GM10266 (cell line): ENCODE data around the gene FNDC3B.
"Not testable (repeated sequence)": the region's sequence is repeated elsewhere in the genome, so short reads cannot be mapped to it uniquely, and the experiment has no call there.

Source experiments
- DNase-seq: peaks from one replicate; pipeline ENCODE4 v3.0.0; 2012; ENCODE audit errors: extremely low spot score
- CTCF ChIP-seq: IDR thresholded peaks from 2 replicates; pipeline ENCODE4 v1.5.1; 2012; ENCODE audit warnings: mild to moderate bottlenecking, low read depth; ENCODE audit not compliant: control insufficient read depth, insufficient read depth; ENCODE audit errors: missing control alignments

FNDC3B gene

DNA sequence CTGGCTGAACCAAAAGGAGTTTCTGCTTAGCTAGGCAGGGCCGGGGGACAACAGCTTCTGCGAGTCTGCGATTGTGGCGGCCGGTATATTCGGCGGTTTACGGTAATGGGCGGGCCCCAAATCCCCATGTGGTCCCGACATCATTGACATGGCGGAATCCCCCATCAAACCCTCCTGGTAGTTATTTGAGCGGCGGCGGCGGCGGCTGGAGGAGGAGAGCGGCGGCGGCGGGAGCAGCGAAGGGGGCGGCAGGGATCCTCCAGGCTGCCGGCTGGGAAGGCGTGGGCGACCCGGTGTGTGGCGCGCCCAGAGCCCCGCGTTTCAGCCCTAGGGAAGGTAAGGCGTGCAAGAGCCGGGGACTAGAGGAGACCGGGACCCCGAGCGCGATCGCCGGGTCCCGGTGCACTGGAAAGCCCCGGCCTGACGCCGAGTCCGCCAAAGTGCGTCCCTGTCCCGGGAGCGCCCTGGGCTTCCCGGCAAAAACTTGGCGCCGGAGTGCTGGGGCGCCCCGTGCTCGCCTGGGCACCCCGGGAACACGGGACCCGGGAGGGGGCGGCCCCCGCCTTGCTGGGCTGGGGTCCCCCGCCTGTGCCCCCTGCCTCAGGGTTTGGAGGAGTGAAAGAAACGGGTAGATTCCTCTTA, at the start of gene FNDC3B:
FNDC3B (plus strand) TSS at position 143 of the 642 bp plus-strand sequence. CDS start 72,902 bp downstream, outside the sequence.
- TF ChIP-seq CTCF: no peak
- DNase-seq: peak; percentile 96

DNA sequence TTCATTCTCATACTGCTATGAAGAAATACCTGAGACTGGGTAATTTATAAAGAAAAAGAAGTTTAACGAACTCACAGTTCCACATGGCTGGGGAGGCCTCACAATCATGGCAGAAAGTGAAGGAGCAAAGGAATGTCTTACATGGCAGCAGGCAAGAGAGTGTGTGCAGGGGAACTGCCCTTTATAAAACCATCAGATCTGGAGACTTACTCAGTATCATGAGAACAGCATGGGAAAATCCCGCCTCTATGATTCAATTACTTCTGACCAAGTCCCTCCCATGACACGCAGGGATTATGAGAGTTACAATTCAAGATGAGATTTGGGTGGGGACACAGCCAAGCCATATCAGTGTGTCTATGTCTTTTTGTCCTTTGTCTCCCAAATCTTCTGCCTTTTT, 49.1 kb upstream of the FNDC3B start:
- not testable (repeated sequence) for DNase-seq

DNA sequence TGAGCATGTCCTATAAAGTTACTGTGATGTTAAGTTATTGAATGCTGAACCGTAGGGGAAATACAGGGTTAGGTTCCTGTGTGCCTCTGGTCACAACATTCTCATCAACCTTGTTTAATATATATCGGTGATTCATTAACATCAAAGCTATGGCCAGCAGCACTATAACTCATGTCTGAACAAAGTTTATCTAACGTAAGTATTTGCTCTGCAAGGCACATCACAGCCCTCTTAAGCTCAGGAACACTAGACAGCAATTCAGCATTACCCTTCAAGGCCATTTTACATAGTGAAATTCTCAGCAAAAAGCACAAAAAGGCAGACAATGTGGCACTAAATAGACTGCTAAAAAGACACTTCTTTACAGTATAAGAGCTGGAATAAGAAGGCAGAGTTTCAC, 48.2 kb upstream of the FNDC3B start:
- TF ChIP-seq CTCF: no peak
- DNase-seq: no peak

GRCh38 chr3:171994646-171995428, 44.5 kb upstream of the FNDC3B start:
- TF ChIP-seq CTCF: no peak
- DNase-seq: no peak

DNA sequence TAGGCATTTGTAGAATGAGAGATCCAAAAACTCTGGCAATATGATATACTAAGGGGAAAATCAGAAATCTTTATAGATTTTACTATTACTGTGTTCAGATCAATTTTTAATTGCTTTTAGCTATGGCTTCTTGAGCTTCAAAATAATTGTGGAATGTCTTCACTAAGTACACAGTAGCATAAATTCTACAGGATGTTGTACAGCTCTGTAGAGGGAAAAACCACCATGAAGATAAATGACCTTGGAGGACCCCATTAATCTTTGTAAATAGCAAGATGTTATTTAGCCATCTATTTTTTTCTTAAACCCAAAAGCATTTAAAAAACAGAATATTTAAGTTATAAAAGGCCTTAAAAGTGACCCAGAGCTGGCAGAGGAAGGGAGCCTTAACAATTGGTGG, 43.9 kb upstream of the FNDC3B start:
- no peak for TF ChIP-seq CTCF

GRCh38 chr3:171996178-171996817, 43.1 kb upstream of the FNDC3B start:
- no peak for DNase-seq
- no peak for TF ChIP-seq CTCF

More for the DNA sequence above, 43.9 kb upstream of the FNDC3B start:
- DNase-seq: no peak

DNA sequence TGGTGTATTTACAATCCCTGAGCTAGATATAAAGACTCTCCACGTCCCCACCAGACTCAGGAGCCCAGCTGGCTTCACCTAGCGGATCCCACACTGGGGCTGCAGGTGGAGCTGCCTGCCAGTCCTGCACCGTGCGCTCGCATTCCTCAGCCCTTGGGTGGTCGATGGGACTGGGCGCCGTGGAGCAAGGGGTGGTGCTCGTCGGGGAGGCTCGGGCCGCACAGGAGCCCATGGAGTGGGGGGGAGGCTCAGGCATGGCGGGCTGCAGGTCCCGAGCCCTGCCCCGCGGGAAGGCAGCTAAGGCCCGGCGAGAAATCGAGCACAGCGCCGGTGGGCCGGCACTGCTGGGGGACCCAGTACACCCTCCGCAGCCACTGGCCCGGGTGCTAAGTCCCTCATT, 40.6 kb upstream of the FNDC3B start:
- not testable (repeated sequence) for DNase-seq

DNA sequence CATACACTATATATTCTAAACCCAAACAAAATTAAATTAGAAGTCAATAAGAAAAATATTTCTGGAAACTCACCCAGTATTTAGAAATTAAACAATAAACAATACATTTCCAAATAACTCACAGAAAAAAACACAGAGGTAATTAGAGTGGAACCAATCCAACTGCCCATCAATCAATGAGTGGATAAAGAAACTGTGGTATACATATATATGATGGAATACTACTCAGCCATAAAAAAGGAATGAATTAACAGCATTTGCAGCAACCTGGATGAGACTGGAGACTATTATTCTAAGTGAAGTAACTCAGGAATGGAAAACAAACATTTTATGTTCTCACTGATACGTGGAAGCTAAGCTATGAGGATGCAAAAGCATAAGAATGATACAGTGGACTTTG, 37.8 kb upstream of the FNDC3B start:
- not testable (repeated sequence) for DNase-seq
